Stimulated activated CD4-positive, alpha-beta T cell treated with anti-CD3 and anti-CD28 coated beads, Interleukin-4, amount 100 ng/mL, for 48 hours (primary cell): Measurements from ENCODE around the gene TRAF2.

Experiments used
- DNase-seq, 2 donors: peaks; one replicate each; pipeline ENCODE4 v3.0.0-alpha.2; 2020; ENCODE audit warnings: low read depth in 2 of 2

The TRAF2 gene

GRCh38 chr9:136949817-136950655, 63.7 kb downstream of the TRAF2 start:
- DNase-seq = peak; percentile 96

- DNase-seq = no peak
Measured at GRCh38 chr9:136950656-136951276, 64.5 kb downstream of the TRAF2 start.

- DNase-seq = no peak
Measured at GRCh38 chr9:136951541-136952320, 65.4 kb downstream of the TRAF2 start, which contains the start of gene LCN12. LCN12 (plus strand) TSS chr9:136952273; CDS start chr9:136952328, 55 bp downstream.

- no peak for DNase-seq
Measured at GRCh38 chr9:136952321-136952850, 66.1 kb downstream of the TRAF2 start.

- DNase-seq = no peak
Measured at GRCh38 chr9:136952876-136953770, 66.8 kb downstream of the TRAF2 start.

GRCh38 chr9:136953771-136954269, 67.5 kb downstream of the TRAF2 start:
- no peak for DNase-seq

GRCh38 chr9:136954270-136955083, 68.2 kb downstream of the TRAF2 start:
- DNase-seq = no peak

GRCh38 chr9:136955202-136955942, 69.1 kb downstream of the TRAF2 start:
- no peak for DNase-seq

GRCh38 chr9:136955943-136956335, 69.6 kb downstream of the TRAF2 start:
- DNase-seq = no peak

GRCh38 chr9:136956604-136957003, 70.3 kb downstream of the TRAF2 start:
- DNase-seq = no peak

- DNase-seq = no peak
Measured at GRCh38 chr9:136957461-136957860, 71.1 kb downstream of the TRAF2 start.

GRCh38 chr9:136957901-136958300, 71.6 kb downstream of the TRAF2 start:
- DNase-seq = no peak

- no peak for DNase-seq
Measured at GRCh38 chr9:136958473-136958872, 72.2 kb downstream of the TRAF2 start.

GRCh38 chr9:136958898-136959850, 72.9 kb downstream of the TRAF2 start:
- DNase-seq = no peak

GRCh38 chr9:136960212-136960937, 74.1 kb downstream of the TRAF2 start:
- no peak for DNase-seq

GRCh38 chr9:136960938-136961275, 74.6 kb downstream of the TRAF2 start:
- no peak for DNase-seq

- DNase-seq = no peak
Measured at GRCh38 chr9:136961279-136962065, 75.2 kb downstream of the TRAF2 start.
